ENCODE measurements around the gene FAM20B. TPM values are rescaled to one million over a fixed set of nuclear protein-coding genes. Genes with fewer than 3 reads are reported as not detected.

FAM20B gene
- total and polyA plus RNA-seq, 2 of the 13 experiments (the other 11 are each of a cell fraction or from before 2014, with no cell fraction given): 13.8 to 26.9 TPM

GRCh38 chr1:179104611-179105250, 79.0 kb downstream of the FAM20B start (continued):
- TF ChIP-seq CHD2 (IDR thresholded peaks at IDR 0.05; ENCODE audit: low read depth, low read length) (no peak), FOSL2 (CRISPR knock-in tag; IDR thresholded peaks at IDR 0.05) (peak; percentile 55), SRF (IDR thresholded peaks at IDR 0.05; ENCODE audit: low read depth, low read length) (no peak), ONECUT2 (CRISPR knock-in tag; IDR thresholded peaks at IDR 0.05) (peak; percentile 94), TFDP2 (CRISPR knock-in tag; IDR thresholded peaks at IDR 0.05) (no peak), ZBTB7A (CRISPR knock-in tag; IDR thresholded peaks at IDR 0.05) (no peak), REL (CRISPR knock-in tag; conservative IDR thresholded peaks at IDR 0.05) (no peak), NCOR1 (IDR thresholded peaks at IDR 0.05; ENCODE audit: borderline replicate concordance, low read length) (peak; percentile 88; the same call in 1 of the 2 replicates), ZNF446 (CRISPR knock-in tag; IDR thresholded peaks at IDR 0.05) (no peak), HMGA1 (CRISPR knock-in tag; conservative IDR thresholded peaks at IDR 0.05) (no peak), RORA (CRISPR knock-in tag; IDR thresholded peaks at IDR 0.05) (no peak), SATB2 (CRISPR knock-in tag; IDR thresholded peaks at IDR 0.05) (no peak), TRAFD1 (CRISPR knock-in tag; IDR thresholded peaks at IDR 0.05; ENCODE audit: borderline replicate concordance) (no peak), ZFP36L1 (CRISPR knock-in tag; IDR thresholded peaks at IDR 0.05) (peak; percentile 68; the same call in 1 of the 2 replicates), SNRNP70 (IDR thresholded peaks at IDR 0.05; ENCODE audit: low read depth, low read length) (no peak), CC2D1A (CRISPR knock-in tag; IDR thresholded peaks at IDR 0.05) (no peak), ZNF589 (CRISPR knock-in tag; conservative IDR thresholded peaks at IDR 0.05) (no peak), ZMYM2 (CRISPR knock-in tag; IDR thresholded peaks at IDR 0.05) (peak; percentile 67; the same call in 1 of the 2 replicates), ZNF660 (CRISPR knock-in tag; IDR thresholded peaks at IDR 0.05; ENCODE audit: borderline replicate concordance, low read depth) (no peak), ZNF749 (CRISPR knock-in tag; IDR thresholded peaks at IDR 0.05; ENCODE audit: borderline replicate concordance) (no peak), FOXK1 (CRISPR knock-in tag; IDR thresholded peaks at IDR 0.05; ENCODE audit: borderline replicate concordance, low read depth) (peak; percentile 90), WIZ (CRISPR knock-in tag; IDR thresholded peaks at IDR 0.05) (0 out of 2 replicates have a peak, but pooled peaks have one; percentile 68), ZFP90 (CRISPR knock-in tag; IDR thresholded peaks at IDR 0.05; ENCODE audit: borderline replicate concordance) (no peak), HNRNPH1 (optimal IDR thresholded peaks at IDR 0.05; ENCODE audit: low read depth, low read length) (no peak), HNRNPLL (IDR thresholded peaks at IDR 0.05; ENCODE audit: low read depth, low read length, poor library complexity, severe bottlenecking) (no peak), CBX5 (CRISPR knock-in tag; IDR thresholded peaks at IDR 0.05; ENCODE audit: borderline replicate concordance) (no peak), MYPOP (CRISPR knock-in tag; IDR thresholded peaks at IDR 0.05) (no peak)
